Measurements from ENCODE around the gene PPIH.

GRCh38 chr1:42692461-42692860 lies 34.2 kb downstream of the PPIH start:
- TF ChIP-seq PKNOX1 (IDR thresholded peaks at IDR 0.05) (no peak), ARNT (IDR thresholded peaks at IDR 0.05) (no peak), CTBP1 (IDR thresholded peaks at IDR 0.05; ENCODE audit: borderline replicate concordance) (no peak), FOXA1 (IDR thresholded peaks at IDR 0.05) (no peak), NFRKB (IDR thresholded peaks at IDR 0.05) (no peak), SP1 (IDR thresholded peaks at IDR 0.05) (no peak), BHLHE40 (IDR thresholded peaks at IDR 0.05; ENCODE audit: borderline replicate concordance) (no peak)
